Stimulated activated CD8-positive, alpha-beta memory T cell treated with anti-CD3 and anti-CD28 coated beads, Interleukin-15, amount 100 ng/mL, for 48 hours (primary cell): ENCODE measurements around the gene CLIC3.
"Not testable (repeated sequence)": the region's sequence is repeated elsewhere in the genome, so short reads cannot be mapped to it uniquely, and the experiment has no call there.

Experiments used
- DNase-seq, 2 donors: peaks; one replicate each; pipeline ENCODE4 v3.0.0-alpha.2; 2020; ENCODE audit warnings: low read depth in 2 of 2

The CLIC3 gene

GRCh38 chr9:136996361-136997292 is at the start of gene CLIC3:
CLIC3 (minus strand) TSS chr9:136996568; CDS start chr9:136996543, 25 bp downstream.
- DNase-seq = peak in 1 of 2 donors; percentile 24

- DNase-seq = no peak
Observed at GRCh38 chr9:137045294-137046087, 49.1 kb upstream of the CLIC3 start.

- no peak for DNase-seq
Observed at GRCh38 chr9:137044502-137045177, 48.3 kb upstream of the CLIC3 start.

GRCh38 chr9:137044037-137044436 is 47.7 kb upstream of the CLIC3 start:
- no peak for DNase-seq

- no peak for DNase-seq
Observed at GRCh38 chr9:137042751-137043727, 46.7 kb upstream of the CLIC3 start.

- DNase-seq = no peak
Observed at GRCh38 chr9:137041124-137041523, 44.8 kb upstream of the CLIC3 start.

GRCh38 chr9:137040568-137040967 is 44.2 kb upstream of the CLIC3 start:
- no peak for DNase-seq

- DNase-seq = no peak
Observed at GRCh38 chr9:137039611-137040366, 43.4 kb upstream of the CLIC3 start.

GRCh38 chr9:137038916-137039315 is 42.5 kb upstream of the CLIC3 start:
- no peak for DNase-seq

- DNase-seq = no peak
Observed at GRCh38 chr9:137037483-137037882, 41.1 kb upstream of the CLIC3 start.

- no peak for DNase-seq
Observed at GRCh38 chr9:137037035-137037434, 40.7 kb upstream of the CLIC3 start.

GRCh38 chr9:137035937-137036336 is 39.6 kb upstream of the CLIC3 start:
- DNase-seq = no peak

- no peak for DNase-seq
Observed at GRCh38 chr9:137035507-137035834, 39.1 kb upstream of the CLIC3 start.

- peak; percentile 74 to 77 for DNase-seq
Observed at GRCh38 chr9:137034709-137035506, 38.5 kb upstream of the CLIC3 start.

- DNase-seq = no peak
Observed at GRCh38 chr9:137034039-137034708, 37.8 kb upstream of the CLIC3 start.

GRCh38 chr9:137033481-137033880 is 37.1 kb upstream of the CLIC3 start:
- DNase-seq = not testable (repeated sequence)

GRCh38 chr9:137032858-137033257 is 36.5 kb upstream of the CLIC3 start:
- no peak for DNase-seq

- peak in 1 of 2 donors; percentile 44 for DNase-seq
Observed at GRCh38 chr9:137031904-137032640, 35.7 kb upstream of the CLIC3 start, which contains the start of gene FUT7. FUT7 (minus strand) TSS chr9:137032088; CDS start chr9:137031991, 97 bp downstream.
